ENCODE measurements around the gene SPON1.

The SPON1 gene

DNA sequence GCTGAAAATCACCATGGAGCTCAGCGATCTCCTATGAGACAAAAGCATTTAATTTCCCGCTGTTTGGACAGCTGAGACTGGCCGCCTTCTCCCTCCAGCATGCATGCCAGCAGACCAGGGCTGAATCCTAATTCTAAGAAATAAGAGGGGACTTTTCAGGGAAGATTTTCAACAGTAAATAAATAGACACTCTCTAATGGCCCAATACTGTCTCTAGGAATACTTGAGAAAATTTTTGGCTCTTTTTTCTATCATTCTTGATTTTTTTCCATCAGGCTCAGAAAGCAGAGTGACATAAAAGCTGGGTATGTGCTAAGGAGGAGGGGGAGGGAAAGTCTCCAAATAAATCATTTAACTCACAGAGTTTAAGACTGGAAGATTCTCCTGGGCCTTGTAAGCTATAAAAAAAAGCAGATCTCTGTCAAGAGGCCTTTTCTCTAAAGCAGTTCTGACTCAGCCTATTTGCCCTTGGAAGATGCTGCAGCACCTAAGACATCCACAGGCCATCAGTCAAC, 17.6 kb upstream of the SPON1 start:
- DNase-seq = no peak

DNA sequence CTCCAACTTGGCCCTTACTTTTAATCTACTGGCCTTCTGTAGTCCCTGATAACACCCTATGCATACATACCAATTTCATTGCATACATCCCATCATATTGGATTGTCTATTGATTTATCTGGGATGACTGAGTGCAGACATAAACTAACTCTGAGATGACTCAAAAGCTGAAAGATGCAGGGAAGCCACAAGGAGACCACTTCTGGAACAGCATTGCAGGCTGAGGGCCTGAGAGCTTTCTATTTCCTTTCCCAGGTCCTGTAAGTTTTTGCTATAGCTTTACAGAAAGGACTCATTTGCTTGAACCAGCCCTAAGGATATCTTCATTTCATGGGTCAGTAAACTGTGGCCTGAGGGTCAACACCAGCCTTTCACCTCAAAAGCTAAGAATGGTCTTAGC, 15.1 kb upstream of the SPON1 start:
- DNase-seq = no peak

DNA sequence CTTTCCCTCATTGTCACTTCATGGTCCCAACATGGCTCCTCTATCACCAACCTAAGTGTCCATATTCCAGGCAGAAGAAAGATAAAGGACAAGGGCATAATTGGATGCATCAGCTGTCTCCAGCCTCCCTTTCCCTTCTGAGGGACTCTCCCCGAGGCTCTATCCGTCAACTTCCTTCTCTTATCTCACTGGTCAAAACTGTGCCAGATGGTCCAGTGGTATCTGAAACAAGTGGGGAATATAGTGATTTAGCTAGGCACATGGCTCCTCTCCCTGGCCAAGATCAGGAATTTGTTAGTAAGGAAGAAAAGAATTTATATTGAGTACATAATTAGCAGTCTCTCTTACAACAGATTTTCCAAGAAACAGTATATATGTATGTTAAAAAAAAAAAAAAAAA, 12.6 kb upstream of the SPON1 start:
- no peak for DNase-seq

DNA sequence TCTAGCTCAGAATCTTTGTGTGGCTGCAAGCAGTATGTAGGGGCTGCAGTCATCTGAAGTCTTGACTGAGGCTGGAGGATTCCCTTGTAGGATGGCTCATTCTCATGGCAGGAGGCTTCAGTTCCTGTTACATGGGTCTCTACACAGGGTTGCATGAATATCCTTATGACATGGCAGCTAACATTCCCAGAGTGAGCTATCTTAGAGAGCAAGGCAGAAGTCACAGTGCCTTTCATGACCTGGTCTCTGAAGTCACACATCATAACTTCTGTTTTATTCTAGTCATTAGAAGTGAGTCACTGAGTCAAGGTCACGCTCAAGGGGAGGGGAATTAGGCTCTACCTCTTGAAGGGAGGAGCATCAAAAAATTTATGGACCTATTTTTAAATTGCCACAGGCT, 10.3 kb upstream of the SPON1 start:
- DNase-seq = no peak

DNA sequence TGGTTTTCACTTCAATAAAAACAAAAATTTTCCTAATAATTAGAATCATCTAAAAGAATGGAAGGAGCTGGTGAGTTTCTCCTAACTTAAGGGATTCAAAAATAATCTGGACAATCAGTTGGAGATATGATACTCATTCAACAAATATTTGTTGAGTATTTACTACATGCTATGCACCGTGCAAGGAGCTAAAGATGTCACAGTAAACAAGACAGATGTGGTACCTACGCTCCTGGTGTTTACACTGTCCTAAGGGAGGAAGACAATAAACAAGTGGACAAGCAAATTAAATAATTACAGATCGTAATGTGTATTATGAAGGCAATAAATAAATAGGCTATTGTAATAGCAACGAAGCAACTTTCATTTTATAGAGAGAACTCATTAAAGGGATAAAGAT, 9.9 kb upstream of the SPON1 start:
- DNase-seq = no peak

DNA sequence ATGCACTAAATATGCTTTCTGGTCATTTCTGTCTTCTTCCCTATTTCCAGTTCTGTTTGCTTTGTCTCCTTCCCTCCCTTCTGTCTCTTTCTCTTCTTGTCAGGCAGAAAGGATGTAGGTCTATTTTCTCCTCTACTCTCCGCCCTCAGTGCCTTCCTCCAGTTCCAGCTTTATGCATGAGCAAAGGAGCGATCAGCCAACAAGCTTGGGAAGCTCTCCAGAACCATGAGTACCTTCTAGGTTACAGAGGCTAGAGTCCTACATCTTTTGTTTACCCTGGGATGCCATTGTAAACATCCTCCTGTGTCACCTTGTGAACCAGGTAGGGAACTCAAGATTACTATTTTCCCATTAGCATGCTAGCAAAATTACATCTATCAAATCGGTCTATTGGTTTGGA, 7.9 kb upstream of the SPON1 start:
- DNase-seq = no peak

DNA sequence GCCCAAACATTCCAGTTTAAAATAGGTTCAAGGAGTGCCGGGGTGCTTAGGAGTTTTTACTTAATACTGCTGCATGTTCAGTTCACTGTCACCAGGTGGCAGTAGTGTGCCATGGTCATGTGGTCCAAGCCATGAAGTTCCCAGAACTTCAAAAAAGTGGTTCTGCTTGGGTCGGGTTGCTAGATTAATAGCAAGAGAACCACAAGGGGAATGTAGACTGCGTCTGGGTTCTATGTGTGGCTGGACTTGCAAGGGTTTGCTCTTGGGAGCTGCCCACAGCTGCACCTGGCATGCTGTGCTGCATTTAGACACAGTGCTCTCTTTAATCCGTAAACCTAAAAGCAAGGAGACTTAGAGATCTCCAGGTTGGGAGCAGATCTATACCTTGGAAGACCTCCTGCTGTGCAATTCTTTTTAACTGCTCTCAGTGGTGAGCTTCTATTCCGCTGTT, 6.5 kb upstream of the SPON1 start:
- no peak for DNase-seq

DNA sequence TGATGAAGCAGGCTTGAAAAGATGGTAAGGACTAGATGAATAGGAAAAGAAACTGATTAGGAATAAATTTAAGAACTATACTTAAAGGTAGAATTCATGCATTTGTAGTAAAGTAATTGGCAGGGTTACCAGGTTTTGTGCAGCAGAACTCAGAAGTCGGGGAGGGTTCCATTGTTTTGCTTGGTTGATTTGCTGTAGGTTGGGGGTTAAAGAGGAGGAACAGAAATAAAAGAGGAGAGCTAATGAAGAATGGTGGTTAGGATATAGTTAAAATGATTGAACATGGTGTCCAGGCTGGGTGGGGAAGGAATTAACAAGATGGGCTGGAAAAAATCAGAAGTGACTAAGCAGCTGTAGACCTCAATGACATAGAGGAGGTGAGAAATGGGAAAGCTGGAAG, 5.5 kb upstream of the SPON1 start:
- no peak for DNase-seq

DNA sequence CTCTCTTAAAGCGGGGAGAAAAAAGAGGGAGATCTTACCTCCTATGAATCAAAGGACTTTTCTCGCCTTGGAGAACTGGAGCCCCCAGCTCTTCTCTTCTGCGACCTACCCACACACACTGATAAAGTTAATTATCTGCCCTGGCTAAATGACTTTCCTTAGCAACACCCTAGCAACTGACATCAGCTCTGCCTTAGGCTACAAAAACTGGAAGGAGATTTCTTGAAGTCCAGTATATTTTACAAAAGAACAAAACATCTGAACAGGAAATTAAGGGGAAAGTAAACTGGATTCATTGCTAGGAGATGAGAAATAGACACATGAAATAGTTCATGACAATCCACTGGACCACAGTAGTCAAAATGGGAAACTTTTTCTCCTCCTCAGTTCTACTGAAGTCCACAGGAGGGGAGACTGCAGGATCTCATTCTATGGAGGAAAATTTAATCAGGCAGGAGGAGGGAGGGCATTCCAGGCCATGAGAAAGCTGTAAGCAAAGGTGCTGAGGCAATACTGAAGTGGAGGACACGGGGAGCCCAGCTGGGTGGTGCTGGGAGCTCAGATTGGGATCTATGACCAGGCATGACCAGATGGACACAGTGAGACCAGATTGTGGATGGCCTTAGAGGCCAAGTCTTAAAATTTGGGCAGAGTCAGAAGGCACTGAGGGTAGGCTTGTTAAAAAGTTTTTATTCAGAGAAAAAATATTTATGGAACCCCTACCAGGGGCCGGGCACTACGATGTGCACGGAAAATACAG, 3.7 kb upstream of the SPON1 start:
- no peak for DNase-seq

DNA sequence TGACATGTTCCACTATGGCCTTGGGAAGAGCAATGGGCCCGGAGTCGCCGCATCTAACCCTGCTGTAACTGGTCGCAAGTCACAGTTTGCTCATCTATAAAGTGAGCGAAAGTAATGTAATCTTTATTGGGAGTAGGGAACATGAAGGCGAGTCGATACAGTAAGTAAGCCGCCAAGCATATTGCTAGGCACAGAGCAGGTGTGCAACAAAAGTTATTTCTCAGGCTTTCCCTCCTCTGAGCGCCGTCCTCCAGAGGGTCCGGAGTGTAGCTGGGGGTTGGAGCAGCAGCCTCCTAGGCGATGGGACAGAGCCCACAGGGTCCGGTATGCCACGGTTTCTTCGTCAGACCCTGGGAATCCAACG, 343 bp upstream of the SPON1 start:
- DNase-seq = no peak

DNA sequence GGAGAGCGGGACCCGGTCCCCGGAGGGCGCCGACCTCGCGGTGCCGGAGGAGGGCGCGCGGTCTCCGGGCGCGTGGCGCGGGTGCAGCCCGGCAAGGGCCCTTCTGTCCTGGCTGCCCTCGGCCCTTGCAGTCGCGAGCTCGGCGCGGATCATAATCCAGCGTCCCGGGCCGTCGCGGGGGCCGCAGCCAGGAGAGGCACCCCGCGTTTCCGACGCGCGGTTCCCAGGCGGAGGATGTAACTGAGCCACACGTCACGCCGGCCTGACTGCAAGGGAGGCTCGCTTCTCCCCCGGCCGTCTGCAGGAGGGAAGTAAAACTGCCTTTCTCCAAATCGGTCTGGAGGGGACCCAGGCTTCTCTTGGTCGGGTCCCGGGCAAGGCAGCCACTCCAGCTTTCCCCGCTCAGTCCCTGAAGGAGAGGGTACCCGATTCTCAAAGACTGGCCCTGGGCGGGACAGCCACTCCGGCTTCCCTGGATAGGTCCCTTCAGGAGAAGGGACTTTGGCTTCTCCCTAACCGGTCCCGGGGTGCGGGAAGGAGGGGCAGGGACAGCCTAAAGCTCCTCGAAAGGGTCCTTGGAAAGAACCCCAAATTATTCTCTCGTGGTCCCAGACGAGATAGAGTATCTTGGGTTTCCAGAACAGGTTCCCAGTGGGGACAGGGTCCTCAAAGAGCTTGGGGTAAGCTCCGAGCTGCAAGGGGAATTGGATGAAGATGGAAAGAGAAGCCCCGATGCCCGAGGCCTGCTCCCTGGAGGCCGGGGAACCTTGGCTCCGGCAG, 836 bp downstream of the SPON1 start:
- no peak for DNase-seq

DNA sequence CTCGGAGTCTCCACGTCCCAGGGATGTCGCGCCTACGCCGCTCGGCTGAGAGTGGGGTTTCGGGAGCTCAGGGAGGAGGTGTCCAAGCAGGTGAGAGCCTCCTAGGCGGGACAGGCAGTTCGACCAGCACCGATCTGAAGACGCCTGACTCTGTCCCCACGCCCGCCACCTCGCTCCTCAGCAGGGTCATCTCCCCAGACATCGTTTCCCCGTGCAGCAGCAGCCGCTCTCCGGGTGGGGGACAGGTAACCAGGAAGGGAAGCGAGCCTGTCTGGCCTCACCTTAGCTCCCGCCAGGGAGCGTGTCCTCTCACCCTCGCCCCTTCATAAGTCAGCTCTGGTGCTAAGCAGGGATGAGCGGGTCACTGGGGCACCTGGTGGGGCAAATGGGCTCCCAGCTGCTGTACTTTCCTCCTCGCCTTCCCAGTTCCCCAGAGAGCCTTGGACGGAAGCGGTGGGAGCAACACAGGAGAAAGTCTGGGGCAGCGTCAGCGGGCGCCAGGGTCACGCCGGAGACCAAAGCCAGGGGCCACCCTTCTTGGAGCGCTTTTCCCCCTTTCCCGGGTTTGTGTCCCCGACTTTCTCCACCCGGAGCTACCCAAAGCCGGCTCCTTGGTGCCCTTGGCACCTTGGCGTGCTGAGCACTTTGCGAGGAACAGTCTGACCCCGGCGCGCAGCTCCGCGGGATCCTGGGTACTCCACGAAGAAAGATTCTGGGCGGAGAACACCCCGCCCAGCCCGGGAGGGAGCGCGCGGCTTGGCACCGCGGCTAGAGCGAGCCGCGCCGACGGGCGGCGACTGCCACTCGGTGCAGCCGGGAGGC, 1.6 kb downstream of the SPON1 start:
- no peak for DNase-seq

DNA sequence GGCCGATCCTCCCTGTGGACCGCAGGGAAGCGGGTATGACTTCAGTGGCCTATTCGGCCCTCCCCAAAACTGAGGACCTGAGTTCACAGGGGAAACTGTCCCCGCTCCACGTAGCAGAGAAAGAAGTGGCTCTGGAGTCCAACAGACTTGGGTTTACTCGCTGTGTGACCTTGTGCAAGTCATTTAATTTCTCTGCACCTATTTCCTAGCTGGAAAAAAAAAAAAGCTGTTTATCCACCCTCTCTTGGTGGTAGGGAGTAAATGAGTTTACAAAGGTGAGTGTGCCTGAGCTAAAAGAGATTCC, 2.2 kb downstream of the SPON1 start:
- no peak for DNase-seq

DNA sequence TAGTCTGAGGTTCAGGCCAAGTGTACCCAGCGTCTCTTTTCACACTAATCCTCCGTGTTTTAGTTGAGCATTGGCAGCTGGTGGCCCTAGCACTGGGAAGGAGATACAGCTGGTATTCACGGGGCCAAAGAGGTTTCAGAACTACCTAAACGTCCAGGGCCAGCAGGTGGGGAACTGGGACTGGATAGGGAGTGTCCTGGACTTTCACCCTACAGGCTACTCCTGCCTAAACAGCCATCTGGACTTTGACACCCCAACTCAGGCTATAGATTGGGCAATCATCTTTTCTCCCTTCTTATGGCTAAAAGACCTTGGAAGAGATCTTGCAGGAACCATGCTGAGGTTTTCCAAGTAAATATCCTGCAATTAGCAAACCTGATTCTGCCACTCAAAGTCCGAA, 2.8 kb downstream of the SPON1 start:
- no peak for DNase-seq

DNA sequence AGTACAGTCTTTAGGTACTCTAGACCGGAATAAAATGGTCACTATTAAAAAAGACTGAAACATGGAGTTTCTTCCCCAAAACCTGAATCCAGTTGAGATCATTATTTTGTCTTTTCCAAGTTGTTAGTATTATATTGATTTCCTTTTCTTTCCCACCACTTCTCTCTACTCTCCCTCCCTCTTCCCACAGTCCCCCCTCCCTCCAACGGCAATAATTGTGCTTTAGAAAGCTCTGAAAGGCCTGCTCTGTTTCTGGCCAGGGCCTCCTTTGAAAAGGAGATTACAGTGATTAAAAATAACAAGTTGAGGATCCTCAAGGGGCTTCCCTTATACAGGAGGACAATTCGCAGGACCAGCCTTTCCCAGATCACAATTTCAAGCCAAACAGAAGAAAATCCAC, 3.5 kb downstream of the SPON1 start:
- no peak for DNase-seq

DNA sequence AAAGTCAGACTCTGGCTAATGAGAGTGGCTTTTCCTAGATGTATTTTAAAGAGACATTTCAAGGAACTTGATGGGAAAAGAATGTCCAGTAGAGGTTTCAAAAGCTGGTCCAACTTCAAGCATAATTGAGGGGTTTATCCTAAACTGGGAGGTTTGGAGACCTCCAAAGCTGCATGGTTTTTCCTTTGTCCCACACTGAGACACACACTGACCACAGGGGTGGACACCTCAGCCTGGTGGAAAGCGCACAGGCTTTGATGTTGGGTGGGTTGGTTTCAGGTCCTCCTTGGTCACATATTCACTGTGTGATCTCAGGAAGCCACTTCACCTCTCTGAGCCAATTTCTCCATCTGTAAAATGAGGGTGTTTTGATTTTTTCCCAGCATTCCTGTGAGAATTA, 4.0 kb downstream of the SPON1 start:
- DNase-seq = no peak

DNA sequence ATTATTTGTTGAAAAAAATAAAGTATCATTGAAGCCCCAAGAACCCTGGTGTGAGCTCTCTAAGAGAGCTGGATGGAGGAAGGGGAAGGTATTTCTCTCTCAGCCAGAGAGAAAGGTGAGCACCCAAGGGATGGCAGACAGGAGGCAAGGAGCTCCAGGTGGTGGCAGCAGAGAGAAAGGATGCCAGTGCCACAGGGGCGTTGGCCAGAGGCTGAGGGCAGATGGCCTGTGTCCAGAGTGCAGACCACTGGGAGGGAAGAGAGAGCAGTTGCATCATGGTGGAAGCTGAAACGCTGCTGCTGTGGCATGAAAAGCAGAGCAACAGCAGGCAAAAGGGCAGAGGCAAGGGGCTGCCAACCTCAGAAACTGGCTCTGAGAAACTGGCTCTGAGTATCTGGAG, 8.5 kb downstream of the SPON1 start:
- no peak for DNase-seq

DNA sequence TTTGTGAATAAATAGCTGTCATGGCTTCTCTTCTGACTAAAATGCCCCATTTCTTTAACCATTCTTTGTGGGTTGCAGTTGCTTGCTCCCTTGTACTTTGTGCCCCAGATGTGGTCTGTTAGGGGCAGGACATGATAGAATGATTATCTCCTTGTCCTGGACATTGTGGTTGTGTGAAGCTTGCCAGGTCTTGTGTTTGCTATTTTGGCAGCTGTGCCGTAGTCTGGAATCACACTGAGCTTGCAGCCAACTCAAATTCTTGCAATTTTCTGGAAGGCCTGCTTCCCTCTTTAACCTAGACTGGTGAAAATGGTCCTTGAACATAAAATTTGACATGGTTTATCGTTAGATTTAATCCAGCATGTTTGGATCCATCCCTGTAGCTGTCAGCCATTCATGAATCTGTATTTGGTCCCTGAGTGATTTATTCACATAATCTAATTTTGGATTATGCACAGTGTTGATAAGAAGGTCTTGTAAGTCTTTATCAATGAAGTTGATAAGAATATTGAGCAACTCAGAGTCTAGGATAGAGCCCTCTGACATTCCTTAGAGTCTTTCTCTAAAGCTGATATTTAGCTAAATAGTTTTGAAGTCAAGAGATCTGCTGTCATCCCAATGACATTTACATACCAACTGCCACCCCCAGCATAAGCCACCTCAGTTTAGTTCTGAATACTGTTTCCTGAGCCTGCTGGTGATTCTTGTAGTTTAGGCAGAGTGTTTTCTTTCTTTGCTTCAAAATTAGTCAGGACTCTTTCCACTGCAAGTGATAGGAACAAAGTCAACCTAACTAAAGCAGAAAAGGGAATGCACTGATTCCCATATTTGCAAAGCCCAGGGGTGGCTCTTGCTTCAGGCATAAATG, 9.8 kb downstream of the SPON1 start:
- DNase-seq = no peak

DNA sequence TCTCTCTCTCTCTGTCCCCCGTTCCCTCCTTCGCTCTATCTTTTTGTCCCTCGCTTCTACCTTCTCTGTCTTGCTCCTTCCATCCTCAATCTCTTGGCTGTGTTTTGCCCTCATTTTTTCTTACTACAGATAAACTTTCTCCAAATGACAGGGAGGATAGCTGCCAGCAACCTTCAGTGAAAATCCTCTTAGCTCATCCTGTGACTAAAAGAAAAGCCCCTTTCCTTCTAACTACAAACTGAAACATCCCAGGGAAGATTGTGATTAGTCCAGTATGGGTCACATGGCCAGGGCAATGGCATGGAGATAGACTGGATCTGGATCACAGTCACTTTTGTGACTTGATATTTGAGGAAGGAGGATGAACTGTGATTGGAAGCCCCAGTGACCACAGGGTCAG, 10.4 kb downstream of the SPON1 start:
- no peak for DNase-seq

DNA sequence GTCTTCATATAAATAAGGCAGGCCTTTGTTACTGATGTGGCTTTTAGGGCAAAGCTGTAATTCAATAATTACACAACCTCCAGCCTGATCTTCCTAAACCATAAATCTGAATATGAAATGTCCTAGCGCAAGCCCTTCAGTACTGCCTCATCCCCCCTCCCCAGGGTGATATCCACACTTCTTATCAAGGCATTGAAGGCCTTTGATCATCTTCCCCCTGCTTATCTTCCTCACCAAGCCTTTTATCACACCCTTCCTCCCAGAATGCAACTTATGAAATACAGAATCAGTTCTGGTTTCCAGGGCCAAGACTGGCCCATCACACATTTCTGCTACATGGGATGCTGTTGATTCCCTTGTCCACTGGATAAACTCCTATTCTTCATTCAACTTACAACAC, 12.1 kb downstream of the SPON1 start:
- no peak for DNase-seq

DNA sequence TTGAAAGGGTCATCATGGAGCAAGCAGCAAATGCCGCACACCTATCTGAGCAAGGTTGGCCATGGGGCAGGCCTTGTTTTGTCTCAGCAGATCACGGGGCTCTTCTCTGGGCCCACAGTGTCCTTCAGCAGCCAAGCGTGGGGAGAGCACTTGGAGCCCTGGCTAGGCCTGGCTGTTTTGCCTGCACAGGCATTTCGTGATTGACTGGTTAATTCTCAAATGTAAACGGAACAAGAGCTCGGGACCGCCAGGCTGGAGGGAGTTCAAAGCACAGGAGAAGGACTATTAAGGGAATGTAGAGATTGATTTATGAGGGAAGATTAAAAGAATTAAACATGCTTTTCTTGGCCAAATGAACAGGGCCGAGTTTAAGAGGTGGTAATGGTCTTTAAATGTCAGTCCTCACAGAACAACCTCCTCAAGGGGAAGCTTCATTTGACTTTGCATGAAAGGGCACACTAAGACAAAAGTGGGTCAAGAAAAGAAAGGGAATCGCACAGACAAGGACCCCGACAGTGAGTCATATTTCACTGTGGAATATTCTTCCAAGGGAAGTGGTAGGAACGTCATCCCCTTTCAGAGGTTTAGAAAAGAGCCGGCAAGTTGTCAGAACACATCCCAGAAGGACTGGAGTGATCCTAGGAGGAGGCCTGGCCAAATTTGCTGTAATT, 20.7 kb downstream of the SPON1 start:
- no peak for DNase-seq
